H1 (cell line): ENCODE results near the gene KLF12. TPM values are rescaled to one million over a fixed set of nuclear protein-coding genes. Genes with fewer than 3 reads are reported as not detected.

Source experiments
- CTCF ChIA-PET: fragments of 300-600 bp; sonication (Branson Sonifier 250); formaldehyde crosslinking; loops from one replicate; lab custom pipeline; 2021; ENCODE audit not compliant: partially characterized antibody; lab: Charles Lee
- POLR2A ChIA-PET: fragments of 300-600 bp; sonication (Branson Sonifier 250); formaldehyde crosslinking; loops from one replicate; lab custom pipeline; 2021; ENCODE audit warnings: inconsistent platforms; ENCODE audit not compliant: partially characterized antibody; lab: Charles Lee
- DNase-seq, 2 experiments: peaks; one replicate each; pipeline versions ENCODE4 v3.0.0 to v3.0.0-alpha.2; 2010 to 2022; ENCODE audit warnings: low spot score in 2 of 2, low read depth in 1 of 2, mixed read lengths in 1 of 2
- FAIRE-seq: peaks from 2 replicates; lab custom pipeline; 2011; peaks lifted over from hg19 to GRCh38; lab: Jason Lieb, UNC
- H2AFZ ChIP-seq: 2 replicates; pipeline ENCODE4 v1.8.1; 2012; ENCODE audit warnings: low read length, inconsistent platforms
- H2AK5ac ChIP-seq: 2 replicates; pipeline ENCODE4 v1.6.1; 2013; ENCODE audit warnings: low read depth, low read length
- H2BK120ac ChIP-seq: replicated peaks from 2 replicates; pipeline ENCODE3; 2013; ENCODE audit warnings: low read depth, low read length, inconsistent platforms
- H2BK12ac ChIP-seq: 2 replicates; pipeline ENCODE4 v1.6.1; 2013; ENCODE audit warnings: low read depth, low read length
- H2BK15ac ChIP-seq: 2 replicates; pipeline ENCODE4 v1.6.1; 2013; ENCODE audit warnings: low read length
- H2BK20ac ChIP-seq: 2 replicates; pipeline ENCODE4 v1.6.1; 2013; ENCODE audit warnings: low read length
- H2BK5ac ChIP-seq: 2 replicates; pipeline ENCODE4 v1.6.1; 2013; ENCODE audit warnings: low read depth, low read length
- H3K14ac ChIP-seq: 2 replicates; pipeline ENCODE4 v1.6.1; 2013; ENCODE audit warnings: inconsistent platforms; ENCODE audit not compliant: insufficient read length
- H3K18ac ChIP-seq: 2 replicates; pipeline ENCODE4 v1.6.1; 2013; ENCODE audit warnings: low read length; ENCODE audit errors: extremely low read depth
- H3K23ac ChIP-seq: 2 replicates; pipeline ENCODE4 v1.6.1; 2013; ENCODE audit warnings: inconsistent platforms; ENCODE audit not compliant: insufficient read length
- H3K23me2 ChIP-seq: 2 replicates; pipeline ENCODE4 v1.6.1; 2013; ENCODE audit warnings: low read depth, low read length
- H3K27ac ChIP-seq: 2 replicates; pipeline ENCODE4 v1.6.1; 2011; ENCODE audit warnings: low read depth, low read length, inconsistent platforms
- H3K27me3 ChIP-seq, 4 experiments: replicated peaks in 1 of 4; 1 replicate in 1 of 4; 2 replicates in 3 of 4; pipeline versions ENCODE4 v1.6.1 to v1.8.1; 2011 to 2013; ENCODE audit warnings: low read length in 3 of 4, mild to moderate bottlenecking in 3 of 4, inconsistent platforms in 2 of 4, mixed read lengths in 2 of 4, moderate library complexity in 1 of 4; ENCODE audit not compliant: control insufficient read depth in 3 of 4, insufficient read depth in 3 of 4; ENCODE audit errors: extremely low read depth in 1 of 4
- H3K36me3 ChIP-seq, 4 experiments: 2 replicates each; pipeline versions ENCODE4 v1.6.1 to v1.8.1; 2011 to 2013; ENCODE audit warnings: mild to moderate bottlenecking in 4 of 4, low read length in 3 of 4, moderate library complexity in 2 of 4, control low read depth in 1 of 4, inconsistent platforms in 1 of 4; ENCODE audit not compliant: insufficient read depth in 4 of 4, control insufficient read depth in 2 of 4
- H3K4ac ChIP-seq: replicated peaks from 2 replicates; pipeline ENCODE3; 2013; ENCODE audit warnings: low read length, low read depth, mixed read lengths, inconsistent platforms; ENCODE audit not compliant: insufficient read length
- H3K4me1 ChIP-seq, 4 experiments: replicated peaks in 1 of 4; 1 replicate in 1 of 4; 2 replicates in 3 of 4; pipeline versions ENCODE4 v1.6.1 to v1.8.1; 2011 to 2013; ENCODE audit warnings: low read length in 3 of 4, inconsistent platforms in 2 of 4, mixed read lengths in 1 of 4; ENCODE audit not compliant: insufficient read depth in 4 of 4, control insufficient read depth in 3 of 4
- H3K4me2 ChIP-seq, 2 experiments: 2 replicates each; pipeline versions ENCODE4 v1.6.1 to v1.8.1; 2011 to 2013; ENCODE audit warnings: low read depth in 2 of 2, low read length in 2 of 2, control low read depth in 1 of 2, inconsistent platforms in 1 of 2, mild to moderate bottlenecking in 1 of 2; ENCODE audit not compliant: insufficient read depth in 1 of 2
- H3K4me3 ChIP-seq, 4 experiments: fragments of 200-600, 300-600 bp in 1 of 4; sonication (generic), shearing (Covaris generic), sonication (Bioruptor Twin) in 1 of 4; 2 replicates each; pipeline versions ENCODE4 v1.5.1 to v1.8.1; 2011 to 2016; ENCODE audit warnings: low read length in 4 of 4, low read depth in 3 of 4, control low read depth in 2 of 4, inconsistent platforms in 2 of 4, mild to moderate bottlenecking in 2 of 4, mixed read lengths in 1 of 4, moderate library complexity in 1 of 4; ENCODE audit not compliant: insufficient read depth in 2 of 4; ENCODE audit errors: extremely low read depth in 1 of 4
- H3K56ac ChIP-seq: replicated peaks from 2 replicates; pipeline ENCODE3; 2013; ENCODE audit warnings: low read depth, mild to moderate bottlenecking, mixed read lengths, low read length, inconsistent platforms; ENCODE audit not compliant: insufficient read length
- H3K79me1 ChIP-seq: 2 replicates; pipeline ENCODE4 v1.6.1; 2013; ENCODE audit warnings: low read depth, low read length, control low read depth
- H3K79me2 ChIP-seq, 2 experiments: 2 replicates each; pipeline versions ENCODE4 v1.6.1 to v1.8.1; 2012 to 2013; ENCODE audit warnings: low read length in 2 of 2, mild to moderate bottlenecking in 2 of 2, inconsistent platforms in 1 of 2; ENCODE audit not compliant: insufficient read depth in 2 of 2, control insufficient read depth in 1 of 2
- H3K9ac ChIP-seq, 4 experiments: replicated peaks in 1 of 4; 1 replicate in 1 of 4; 2 replicates in 3 of 4; pipeline versions ENCODE4 v1.6.1 to v1.8.1; 2011 to 2013; ENCODE audit warnings: low read depth in 3 of 4, low read length in 3 of 4, control low read depth in 2 of 4, mild to moderate bottlenecking in 2 of 4, moderate library complexity in 2 of 4, inconsistent platforms in 1 of 4; ENCODE audit errors: extremely low read depth in 1 of 4
- H3K9me3 ChIP-seq, 2 experiments: 2 replicates each; pipeline versions ENCODE4 v1.6.1 to v1.8.1; 2012 to 2013; ENCODE audit warnings: mild to moderate bottlenecking in 2 of 2, moderate library complexity in 2 of 2, control low read depth in 1 of 2, inconsistent platforms in 1 of 2, low read depth in 1 of 2, low read length in 1 of 2, mixed read lengths in 1 of 2; ENCODE audit not compliant: insufficient read depth in 2 of 2
- H4K20me1 ChIP-seq, 2 experiments: replicated peaks in 1 of 2; 2 replicates each; pipeline versions ENCODE3 to v1.8.1; 2011 to 2013; ENCODE audit warnings: inconsistent platforms in 2 of 2, low read length in 2 of 2, mild to moderate bottlenecking in 1 of 2; ENCODE audit not compliant: insufficient read depth in 2 of 2, control insufficient read depth in 1 of 2
- H4K5ac ChIP-seq: 2 replicates; pipeline ENCODE4 v1.6.1; 2013; ENCODE audit warnings: low read length, low read depth, mixed read lengths, inconsistent platforms; ENCODE audit not compliant: insufficient read length
- H4K8ac ChIP-seq: 2 replicates; pipeline ENCODE4 v1.8.0; 2013; ENCODE audit warnings: mild to moderate bottlenecking, moderate library complexity, low read length, inconsistent platforms; ENCODE audit not compliant: insufficient read depth; ENCODE audit errors: extremely low read depth
- H4K91ac ChIP-seq: replicated peaks from 2 replicates; pipeline ENCODE3; 2013; ENCODE audit warnings: low read length, mixed read lengths, inconsistent platforms; ENCODE audit not compliant: insufficient read length
- CBX5 ChIP-seq: fragments of 300-800, 300-1000 bp; sonication (generic); IDR thresholded peaks from 2 replicates; pipeline ENCODE4 v1.7.1; 2016; ENCODE audit warnings: antibody characterized with exemption, low read length, low read depth
- CEBPB ChIP-seq: IDR thresholded peaks from 2 replicates; pipeline ENCODE4 v1.6.1; 2012; ENCODE audit warnings: low read depth, low read length
- CHD2 ChIP-seq: IDR thresholded peaks from 2 replicates; pipeline ENCODE4 v1.6.1; 2012; ENCODE audit warnings: low read length, improper control_type of control experiment
- NANOG ChIP-seq: IDR thresholded peaks from 2 replicates; pipeline ENCODE4 v1.6.1; 2011; ENCODE audit warnings: low read length, low read depth, mild to moderate bottlenecking, inconsistent platforms; ENCODE audit not compliant: insufficient read depth, poor library complexity, severe bottlenecking
- NRF1 ChIP-seq: IDR thresholded peaks from 2 replicates; pipeline ENCODE4 v1.6.1; 2011; ENCODE audit warnings: mild to moderate bottlenecking, low read depth, low read length, improper control_type of control experiment
- POLR2A ChIP-seq, 2 experiments: IDR thresholded peaks; 1 replicate in 1 of 2; 2 replicates in 1 of 2; pipeline ENCODE4 v1.6.1; 2011; ENCODE audit warnings: low read depth in 2 of 2, low read length in 2 of 2, mild to moderate bottlenecking in 2 of 2; ENCODE audit errors: control extremely low read depth in 1 of 2
- RFX5 ChIP-seq: IDR thresholded peaks from 2 replicates; pipeline ENCODE4 v1.6.1; 2011; ENCODE audit warnings: low read depth, low read length, improper control_type of control experiment, borderline replicate concordance
- RXRA ChIP-seq: IDR thresholded peaks from 2 replicates; pipeline ENCODE4 v1.6.1; 2011; ENCODE audit warnings: low read depth, mild to moderate bottlenecking, low read length, moderate library complexity; ENCODE audit not compliant: insufficient read depth
- SIN3A ChIP-seq, 2 experiments: IDR thresholded peaks in 1 of 2; conservative IDR thresholded peaks in 1 of 2; 2 replicates each; pipeline ENCODE4 v1.6.1; 2011 to 2012; ENCODE audit warnings: low read length in 2 of 2, improper control_type of control experiment in 1 of 2, low read depth in 1 of 2, mild to moderate bottlenecking in 1 of 2
- WGBS, 2 experiments: shearing (Covaris generic) in 1 of 2; methylation state at CpG; one replicate each; pipeline versions ENCODE4 v1.1.6 to v1.1.7; 2013 to 2015; ENCODE audit warnings: low lambda C conversion rate in 2 of 2, mixed read lengths in 2 of 2, inconsistent platforms in 1 of 2, low coverage in 1 of 2, missing lambda C conversion rate in 1 of 2; ENCODE audit not compliant: insufficient replicate concordance in 2 of 2, insufficient coverage in 1 of 2, insufficient read length in 1 of 2; ENCODE audit errors: extremely low coverage in 1 of 2, missing lambda C conversion rate in 1 of 2; 5-methylcytosine and 5-hydroxymethylcytosine counted together
- polyA plus RNA-seq, 7 experiments: library from polyadenylated mRNA; depleted of rRNA in 3 of 7; stranded (reverse) in 5 of 7; unstranded in 2 of 7; fragments of >200 nt in 5 of 7; fragments of 200-250 nt in 2 of 7; gene quantifications; 1 replicate in 5 of 7; 2 replicates in 1 of 7; 4 replicates in 1 of 7; pipeline versions ENCODE4 v1.2.1 to v1.2.3, GENCODE V29; 2011 to 2013; ENCODE audit warnings: missing spikeins in 2 of 7, mixed read lengths in 2 of 7
- total RNA-seq: library from RNA; stranded (reverse); fragmentation: NEBNext Ultra II Directional; extraction: Animal tissue kit (Norgen Biotek cat#: 25700); gene quantifications from 2 replicates; pipeline ENCODE4 v1.2.1, GENCODE V29; 2021

The KLF12 gene
- total and polyA plus RNA-seq, 2 of the 8 experiments (the other 6 are each of a cell fraction or from before 2014, with no cell fraction given), result 6.6 to 12.1 TPM

DNA sequence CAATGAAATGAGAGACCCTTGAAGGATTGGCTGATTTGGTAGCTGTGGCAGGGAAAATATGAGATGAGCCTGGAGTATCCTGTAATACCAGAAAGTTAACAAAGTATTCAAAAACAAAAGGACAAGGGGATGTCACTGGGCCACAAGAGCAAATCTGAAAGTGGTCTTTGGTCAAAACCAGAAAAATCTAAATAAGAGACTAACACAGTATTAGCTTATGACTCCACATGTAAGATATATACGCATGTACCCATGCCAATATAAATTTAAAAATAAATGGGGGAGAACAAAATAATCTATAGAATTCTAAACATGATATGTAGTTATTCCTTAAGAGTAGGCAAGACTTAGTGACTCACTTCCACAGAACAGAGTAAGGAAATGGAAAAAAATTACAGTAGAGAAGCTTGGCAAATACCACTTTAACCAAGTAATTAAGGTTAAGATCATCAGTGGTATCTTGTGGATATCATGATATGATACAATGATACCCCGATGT lies 16.9 kb downstream of the KLF12 start:
- Histone ChIP-seq H3K27me3 (no peaks in the 10 kb centered on the region), H2BK15ac (no peak overlapping the region), H3K4me2 (no peak overlapping the region), H3K23me2 (no peaks in the 10 kb centered on the region), H3K36me3 (no peaks in the 10 kb centered on the region), H3K79me1 (no peaks in the 10 kb centered on the region; the same call in 1 of the 2 replicates), H3K56ac (no peak overlapping the region), H4K91ac (no peak overlapping the region), H3K23ac (no peak overlapping the region), H2AK5ac (no peak overlapping the region), H2AFZ (no peak overlapping the region), H2BK20ac (no peak overlapping the region), H4K8ac (no peak overlapping the region), H3K4ac (no peak overlapping the region), H2BK5ac (no peak overlapping the region), H4K5ac (no peak overlapping the region), H3K79me2 (peaks cover 0 to 65% of the 10 kb centered on the region in 2 experiments; a peak in 2 of 4 replicates), H3K4me3 (no peak overlapping the region), H3K18ac (no peak overlapping the region), H3K14ac (no peak overlapping the region), H3K27ac (no peak overlapping the region), H3K4me1 (peaks cover 0 to 6% (median 0%) of the 10 kb centered on the region in 4 experiments; a peak in 1 of 7 replicates), H2BK120ac (no peak overlapping the region), H4K20me1 (no peaks in the 10 kb centered on the region), H3K9me3 (peaks cover 7 to 14% of the 10 kb centered on the region in 2 experiments; a peak in 3 of 4 replicates), H3K9ac (no peak overlapping the region), H2BK12ac (no peak overlapping the region)
- ChIA-PET POLR2A (interaction anchor here (0.6 kb wide), 1 partner anchor 1594 kb away, joined by 5 read pairs; no protein-coding TSS in a partner anchor), CTCF (no interaction called here)
- DNase-seq (no peak), FAIRE-seq (no peak)
- WGBS, 2 experiments, result 97% methylated on average over 2 of the region's 2 CpGs; no CpG with 5 or more reads in 1 of the 2 experiments
- TF ChIP-seq RXRA (no peak), CEBPB (no peak), CBX5 (no peak), CHD2 (no peak), SIN3A (conservative IDR thresholded peaks at IDR 0.05 in 1 of 2, IDR thresholded peaks at IDR 0.05 in 1 of 2; ENCODE audit: low read depth in 1 of 2, low read length in 2 of 2) (no peak), RFX5 (no peak), NRF1 (no peak), NANOG (no peak), POLR2A (IDR thresholded peaks at IDR 0.05; ENCODE audit: control extremely low read depth in 1 of 2, low read depth in 2 of 2, low read length in 2 of 2) (no peak)
